Caco-2 (cell line): ENCODE results near the gene ACER1. TPM values are rescaled to one million over a fixed set of nuclear protein-coding genes. Genes with fewer than 3 reads are reported as not detected.

ENCODE experiments used
- BruUV-seq: library from RNA; stranded (reverse); fragments of 400-500 nt; replicated peaks from 2 replicates; lab custom pipeline; 2021; lab: Mats Ljungman, UMichigan
- CTCF ChIA-PET: fragments of 300-600 bp; sonication (Branson Sonifier 250); formaldehyde crosslinking; loops from one replicate; lab custom pipeline; 2022; ENCODE audit warnings: antibody characterized with exemption; lab: Charles Lee
- POLR2A ChIA-PET: fragments of 300-600 bp; sonication (Branson Sonifier 250); formaldehyde crosslinking; loops from one replicate; lab custom pipeline; 2022; ENCODE audit warnings: antibody characterized with exemption; lab: Charles Lee
- DNase-seq, 2 experiments: peaks; one replicate each; pipeline versions ENCODE4 v3.0.0 to v3.0.0-alpha.2; 2020 to 2022
- H3K27me3 ChIP-seq: replicated peaks from 2 replicates; pipeline ENCODE4 v1.6.0; 2011; ENCODE audit warnings: low read length; ENCODE audit not compliant: control insufficient read depth, insufficient read depth
- H3K36me3 ChIP-seq: 2 replicates; pipeline ENCODE4 v1.5.1; 2011; ENCODE audit warnings: low read length; ENCODE audit not compliant: control insufficient read depth, insufficient read depth
- H3K4me1 ChIP-seq: fragments of 250-450 bp; sonication (Bioruptor Pico); 2 replicates; pipeline ENCODE4 v1.5.1; 2020; ENCODE audit warnings: mild to moderate bottlenecking
- H3K4me3 ChIP-seq: 2 replicates; pipeline ENCODE4 v1.5.1; 2011; ENCODE audit warnings: low read depth, mild to moderate bottlenecking, control low read depth, low read length
- H3K9me3 ChIP-seq: fragments of 250-450 bp; sonication (Bioruptor Pico); 2 replicates; pipeline ENCODE4 v1.5.1; 2020; ENCODE audit warnings: mild to moderate bottlenecking, moderate library complexity
- H3K27ac Mint-ChIP-seq: one replicate; pipeline ENCODE4 v1.8.0; 2022; ENCODE audit warnings: mixed read lengths; ENCODE audit not compliant: unreplicated experiment
- H3K27me3 Mint-ChIP-seq: one replicate; pipeline ENCODE4 v1.8.0; 2022; ENCODE audit warnings: mixed read lengths; ENCODE audit not compliant: insufficient read depth, unreplicated experiment
- H3K36me3 Mint-ChIP-seq: one replicate; pipeline ENCODE4 v1.8.0; 2022; ENCODE audit warnings: mild to moderate bottlenecking, mixed read lengths; ENCODE audit not compliant: insufficient read depth, unreplicated experiment
- H3K4me1 Mint-ChIP-seq: one replicate; pipeline ENCODE4 v1.8.0; 2022; ENCODE audit warnings: low read depth, mixed read lengths; ENCODE audit not compliant: unreplicated experiment
- H3K4me3 Mint-ChIP-seq: one replicate; pipeline ENCODE4 v1.8.0; 2022; ENCODE audit warnings: mild to moderate bottlenecking, moderate library complexity, mixed read lengths; ENCODE audit not compliant: unreplicated experiment
- H3K9me3 Mint-ChIP-seq: one replicate; pipeline ENCODE4 v1.8.0; 2022; ENCODE audit warnings: mixed read lengths; ENCODE audit not compliant: unreplicated experiment
- CTCF ChIP-seq, 2 experiments: fragments of 200-600 bp in 1 of 2; IDR thresholded peaks; 1 replicate in 1 of 2; 2 replicates in 1 of 2; pipeline versions ENCODE4 v1.5.1 to v1.8.0; 2011 to 2022; ENCODE audit warnings: antibody characterized with exemption in 1 of 2, control low read depth in 1 of 2, inconsistent platforms in 1 of 2, low read depth in 1 of 2, low read length in 1 of 2, mild to moderate bottlenecking in 1 of 2, moderate library complexity in 1 of 2; ENCODE audit not compliant: insufficient read depth in 1 of 2, severe bottlenecking in 1 of 2, unreplicated experiment in 1 of 2
- intact Hi-C: fragments of 100-400 bp; cut with micrococcal nuclease; formaldehyde crosslinking; loops from one replicate; pipeline ENCODE4 v1.10.0; 2022; ENCODE audit not compliant: unreplicated experiment
- total RNA-seq: library from RNA; stranded (reverse); gene quantifications from 2 replicates; pipeline ENCODE4 v1.2.3, GENCODE V29; 2022

The ACER1 gene
- total RNA-seq, 1 experiment from 2014 or later, result not detected

- Mint-ChIP-seq H3K27me3 (no peaks in the 10 kb centered on the region), H3K36me3 (peaks cover 76% of the 10 kb centered on the region), H3K4me1 (peaks cover 6% of the 10 kb centered on the region), H3K27ac (peak overlapping the region; percentile 76), H3K4me3 (no peak overlapping the region), H3K9me3 (no peaks in the 10 kb centered on the region)
- TF ChIP-seq CTCF (IDR thresholded peaks at IDR 0.05; ENCODE audit: insufficient read depth in 1 of 2, low read depth in 1 of 2, low read length in 1 of 2, severe bottlenecking in 1 of 2, unreplicated experiment in 1 of 2), result no peak
- CTCF ChIA-PET, result no interaction called here
- Histone ChIP-seq H3K36me3 (no peaks in the 10 kb centered on the region; the same call in none of the 2 replicates), H3K4me3 (no peak overlapping the region), H3K27me3 (no peaks in the 10 kb centered on the region), H3K4me1 (peaks cover 32% of the 10 kb centered on the region), H3K9me3 (no peaks in the 10 kb centered on the region)
- POLR2A ChIA-PET, result no interaction called here
- no peak for DNase-seq
- no TSS peak for BruUV-seq
- intact Hi-C loops, result no loop called here
Measured at GRCh38 chr19:6376512-6377190, 43.2 kb upstream of the ACER1 start.

- TF ChIP-seq CTCF (IDR thresholded peaks at IDR 0.05; ENCODE audit: insufficient read depth in 1 of 2, low read depth in 1 of 2, low read length in 1 of 2, severe bottlenecking in 1 of 2, unreplicated experiment in 1 of 2), result no peak
- BruUV-seq, result no TSS peak
- Mint-ChIP-seq H3K4me1 (peaks cover 6% of the 10 kb centered on the region), H3K27ac (peak within 1 kb of the TSS; percentile 76), H3K36me3 (peaks cover 67% of the 10 kb centered on the region), H3K4me3 (peak within 1 kb of the TSS; percentile 37), H3K9me3 (no peaks in the 10 kb centered on the region), H3K27me3 (no peaks in the 10 kb centered on the region)
- no peak within 1 kb of the TSS for H3K4me3 ChIP-seq
- no peaks in the 10 kb centered on the region for H3K27me3 ChIP-seq
- ChIA-PET POLR2A (interaction anchor here (0.6 kb wide), 1 partner anchor 27 kb away, joined by 3 read pairs; no protein-coding TSS in a partner anchor), CTCF (interaction anchor here (0.5 kb wide), 1 partner anchor 114 kb away, joined by 4 read pairs; no protein-coding TSS in a partner anchor)
- peaks cover 32% of the 10 kb centered on the region for H3K4me1 ChIP-seq
- H3K36me3 ChIP-seq, result no peaks in the 10 kb centered on the region; the same call in 1 of the 2 replicates
- DNase-seq, result no peak
- intact Hi-C loops, result no loop called here
- no peaks in the 10 kb centered on the region for H3K9me3 ChIP-seq
Measured at GRCh38 chr19:6375411-6376010, 42.1 kb upstream of the ACER1 start, which contains the start of gene PSPN. Gene PSPN, minus strand, starts transcription at chr19:6375933. Its CDS starts 84 bp downstream, at chr19:6375849.

- CTCF ChIA-PET, result interaction anchor here (0.5 kb wide), 1 partner anchor 113 kb away, joined by 4 read pairs; no protein-coding TSS in a partner anchor
Measured at GRCh38 chr19:6374711-6375410, 41.4 kb upstream of the ACER1 start.

More at GRCh38 chr19:6374711-6375410, 41.4 kb upstream of the ACER1 start:
- Histone ChIP-seq H3K4me1 (peaks cover 32% of the 10 kb centered on the region), H3K27me3 (no peaks in the 10 kb centered on the region), H3K4me3 (no peak overlapping the region), H3K36me3 (no peaks in the 10 kb centered on the region; the same call in 1 of the 2 replicates), H3K9me3 (no peaks in the 10 kb centered on the region)
- Mint-ChIP-seq H3K36me3 (peaks cover 67% of the 10 kb centered on the region), H3K4me1 (peaks cover 6% of the 10 kb centered on the region), H3K27ac (no peak overlapping the region), H3K9me3 (no peaks in the 10 kb centered on the region), H3K4me3 (peak overlapping the region; percentile 37), H3K27me3 (no peaks in the 10 kb centered on the region)
- POLR2A ChIA-PET, result no interaction called here
- no peak for DNase-seq
- no peak for TF ChIP-seq CTCF (IDR thresholded peaks at IDR 0.05; ENCODE audit: insufficient read depth in 1 of 2, low read depth in 1 of 2, low read length in 1 of 2, severe bottlenecking in 1 of 2, unreplicated experiment in 1 of 2)
- TSS peak; percentile 42 for BruUV-seq
- intact Hi-C loops, result no loop called here
